ENCODE results near the gene SORCS3.

Gene SORCS3

DNA sequence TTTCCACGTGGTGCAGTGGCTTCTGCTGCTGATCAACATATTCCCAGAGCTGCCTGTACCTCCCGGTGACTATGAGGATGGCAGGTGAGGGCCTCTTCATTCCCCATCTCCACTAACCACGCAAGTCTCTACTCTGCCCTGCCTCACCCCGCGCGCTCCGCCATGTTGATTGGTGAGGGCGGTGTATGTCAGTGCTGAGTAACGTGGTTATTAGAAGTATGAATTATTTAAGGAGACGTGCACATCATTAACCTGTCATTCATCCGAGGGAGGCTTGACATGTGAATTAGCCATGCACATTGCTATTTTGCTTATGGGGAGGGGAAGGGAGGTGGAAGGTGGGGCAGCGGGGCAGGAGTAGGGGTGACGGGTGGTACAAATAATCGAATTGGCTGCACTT, 138.6 kb downstream of the SORCS3 start:
- no peak for FAIRE-seq

- no peak for FAIRE-seq
Observed at GRCh38 chr10:104780165-104780564, 139.1 kb downstream of the SORCS3 start.

- no peak for FAIRE-seq
Observed at GRCh38 chr10:104780946-104781595, 140.0 kb downstream of the SORCS3 start.

DNA sequence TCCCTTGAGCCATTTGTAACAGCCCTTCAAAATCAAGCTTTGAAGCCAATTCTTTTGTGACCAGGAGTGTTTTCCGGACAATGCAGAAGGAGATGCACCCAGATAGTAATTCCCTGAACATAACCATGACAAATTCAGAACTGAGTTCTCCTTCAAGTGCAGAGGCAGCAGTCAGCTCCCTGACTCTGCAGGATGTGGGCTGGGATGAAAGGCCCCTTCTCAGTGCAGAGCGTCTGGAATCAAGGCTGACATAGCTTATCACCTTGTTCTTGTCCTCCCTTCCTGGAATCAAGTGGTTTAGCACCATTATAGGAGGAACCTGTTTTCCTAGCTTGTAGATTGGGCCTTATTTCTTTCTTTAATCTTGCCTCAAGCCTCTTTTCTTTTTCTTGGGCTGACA, 143.4 kb downstream of the SORCS3 start:
- no peak for FAIRE-seq

DNA sequence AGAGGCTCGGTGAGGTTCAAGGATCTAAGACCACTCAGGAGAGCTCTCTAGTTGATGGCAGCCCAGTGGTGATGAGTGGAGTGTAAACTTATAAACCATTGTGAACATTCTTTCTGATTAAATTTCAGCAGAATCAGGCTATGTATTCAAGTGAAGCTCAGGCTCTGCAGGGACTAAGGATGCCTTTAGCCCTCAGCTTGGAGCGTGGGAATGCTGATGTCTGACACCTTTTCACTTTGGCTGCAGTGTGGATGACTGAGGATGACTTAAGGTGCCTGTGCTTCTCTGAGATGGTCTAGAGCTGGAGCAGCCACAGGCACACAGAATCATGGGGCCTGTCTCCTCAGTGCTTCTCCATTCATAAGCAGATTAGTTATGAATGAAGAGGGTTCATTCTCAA, 150.4 kb downstream of the SORCS3 start:
- FAIRE-seq: no peak

DNA sequence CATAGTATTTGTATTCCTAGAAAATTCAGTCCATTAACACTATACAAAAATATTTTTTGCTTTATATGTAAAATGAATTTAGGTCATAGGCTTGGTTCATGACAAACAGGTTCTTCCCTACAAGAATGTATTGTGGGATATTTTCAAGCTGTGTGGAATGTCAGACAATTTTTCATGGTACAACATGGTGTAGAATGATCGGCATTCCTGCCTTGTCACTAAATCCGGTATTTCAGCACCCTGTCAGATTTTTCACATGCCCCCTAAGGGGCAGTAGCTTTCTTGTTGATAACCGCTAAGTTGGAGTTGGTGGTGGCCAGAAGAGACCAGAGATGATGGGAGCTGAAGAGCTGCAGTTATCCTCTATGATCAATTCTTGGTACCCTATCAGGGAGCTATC, 154.3 kb downstream of the SORCS3 start:
- no peak for FAIRE-seq

- FAIRE-seq: no peak
Observed at GRCh38 chr10:104796823-104797222, 155.7 kb downstream of the SORCS3 start.

DNA sequence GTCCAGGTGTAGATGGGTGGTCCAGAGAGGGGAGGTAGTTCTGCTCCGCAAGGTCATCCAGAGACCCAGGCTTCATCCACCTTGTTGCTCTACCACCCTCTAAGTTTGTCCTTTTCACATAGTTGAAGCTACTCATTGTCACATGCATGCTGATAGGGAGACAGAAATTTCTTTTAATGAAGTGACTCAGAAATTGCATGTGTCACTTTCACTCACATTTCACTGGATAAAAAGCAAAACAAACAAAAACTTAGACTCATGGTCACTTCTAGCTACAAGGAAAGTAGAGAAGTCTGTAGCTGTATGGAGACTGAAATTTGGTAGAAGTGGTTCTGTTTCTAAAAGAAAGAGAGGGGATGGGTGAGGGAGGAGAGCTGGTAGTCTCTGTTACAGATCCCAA, 161.9 kb downstream of the SORCS3 start:
- no peak for FAIRE-seq

GRCh38 chr10:104804880-104805279, 163.8 kb downstream of the SORCS3 start:
- FAIRE-seq: no peak

- FAIRE-seq: no peak
Observed at GRCh38 chr10:104806801-104807200, 165.7 kb downstream of the SORCS3 start.

DNA sequence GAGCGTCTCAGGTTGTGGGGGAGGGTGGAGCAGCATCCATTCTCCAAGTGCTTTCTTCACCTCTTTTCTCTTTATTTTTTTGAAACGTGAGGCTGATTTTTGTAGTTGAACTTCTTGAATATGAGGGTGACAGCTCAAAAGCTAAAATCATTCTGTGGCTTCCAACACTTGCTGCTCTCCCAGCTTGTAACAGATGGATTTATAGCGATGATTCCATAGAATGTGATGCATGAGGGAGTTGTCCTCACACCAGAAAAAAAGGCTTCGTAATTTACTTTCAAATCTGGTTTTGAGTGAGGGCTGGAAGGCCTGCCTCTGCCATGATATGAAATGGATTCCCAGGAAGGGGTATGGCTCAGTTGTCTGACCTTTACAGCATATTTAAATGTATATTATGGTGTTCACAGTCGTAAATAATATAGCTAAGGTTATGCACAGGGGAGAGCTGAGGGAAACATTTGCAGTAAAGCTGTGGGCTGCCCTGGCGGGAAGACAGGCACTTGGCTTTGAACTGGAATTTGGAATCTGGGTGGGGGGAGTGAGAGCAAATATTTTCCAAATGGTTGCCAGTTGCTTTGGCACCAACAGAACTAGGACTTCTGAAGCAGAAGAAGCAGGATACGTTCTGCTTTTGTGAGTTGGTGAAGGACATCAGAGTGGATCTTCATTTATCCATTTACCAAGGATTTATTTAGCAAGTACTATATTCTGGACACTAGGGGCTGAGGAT, 166.7 kb downstream of the SORCS3 start:
- no peak for FAIRE-seq

- FAIRE-seq: no peak
Observed at GRCh38 chr10:104809288-104810090, 168.4 kb downstream of the SORCS3 start.

DNA sequence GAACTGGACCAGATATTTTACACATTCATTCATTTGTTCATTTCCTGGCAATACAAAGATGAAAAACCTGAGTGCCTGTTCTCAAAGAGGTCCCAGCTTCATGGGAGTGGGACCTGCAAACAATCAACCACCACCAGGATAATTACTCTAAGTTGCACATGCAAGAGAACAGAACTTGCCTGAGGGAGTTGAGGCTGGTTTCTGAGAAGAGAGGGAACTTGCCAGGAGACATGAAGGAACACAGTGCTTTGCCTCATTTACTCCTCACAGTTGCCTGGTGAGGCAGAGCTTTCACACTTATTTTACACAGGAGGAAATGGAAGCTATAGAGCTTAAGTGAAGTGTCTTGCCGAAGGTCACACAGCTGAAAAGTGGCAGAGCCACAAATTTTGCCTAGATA, 170.1 kb downstream of the SORCS3 start:
- FAIRE-seq: no peak

DNA sequence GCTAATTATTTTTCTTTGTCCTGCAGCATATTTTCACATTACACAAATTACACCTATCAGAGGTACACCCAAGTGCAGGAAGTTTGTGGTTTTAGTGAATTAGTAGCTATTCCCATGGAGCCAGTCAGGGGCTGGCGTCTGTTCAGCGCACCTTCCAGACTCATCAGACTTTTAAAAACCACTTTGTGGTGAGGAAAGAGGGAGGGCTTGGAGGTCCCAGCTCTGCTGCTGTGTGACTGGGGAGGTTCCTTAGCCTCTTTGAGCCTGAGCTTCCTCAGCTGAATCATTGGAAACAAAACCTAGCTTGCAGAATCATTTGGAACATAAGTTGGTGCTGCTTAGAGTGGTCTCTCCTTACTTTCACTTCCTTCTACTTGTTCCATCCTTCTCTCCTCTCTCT, 175.4 kb downstream of the SORCS3 start:
- FAIRE-seq: no peak

DNA sequence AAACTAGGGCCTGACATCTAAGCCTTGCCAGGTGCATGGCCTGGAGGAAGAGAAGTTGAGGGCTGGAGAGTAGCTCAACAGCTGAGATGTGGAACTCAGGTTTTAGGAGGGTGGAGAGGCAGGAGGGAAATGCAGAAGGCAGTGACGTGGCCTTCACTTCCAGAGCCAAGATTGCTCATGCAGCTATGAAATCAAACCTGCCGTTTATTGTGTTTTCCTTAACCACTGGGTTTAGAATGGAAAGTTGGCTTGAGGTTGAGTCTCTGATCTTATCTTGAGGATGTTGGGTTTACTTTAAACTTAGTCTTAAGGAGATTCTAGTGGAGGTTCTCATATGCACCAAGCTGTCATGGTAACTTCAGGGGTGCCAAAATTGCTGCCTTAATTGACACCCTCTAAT, 178.6 kb downstream of the SORCS3 start:
- no peak for FAIRE-seq

GRCh38 chr10:104822088-104822487, 181.0 kb downstream of the SORCS3 start:
- FAIRE-seq: no peak

DNA sequence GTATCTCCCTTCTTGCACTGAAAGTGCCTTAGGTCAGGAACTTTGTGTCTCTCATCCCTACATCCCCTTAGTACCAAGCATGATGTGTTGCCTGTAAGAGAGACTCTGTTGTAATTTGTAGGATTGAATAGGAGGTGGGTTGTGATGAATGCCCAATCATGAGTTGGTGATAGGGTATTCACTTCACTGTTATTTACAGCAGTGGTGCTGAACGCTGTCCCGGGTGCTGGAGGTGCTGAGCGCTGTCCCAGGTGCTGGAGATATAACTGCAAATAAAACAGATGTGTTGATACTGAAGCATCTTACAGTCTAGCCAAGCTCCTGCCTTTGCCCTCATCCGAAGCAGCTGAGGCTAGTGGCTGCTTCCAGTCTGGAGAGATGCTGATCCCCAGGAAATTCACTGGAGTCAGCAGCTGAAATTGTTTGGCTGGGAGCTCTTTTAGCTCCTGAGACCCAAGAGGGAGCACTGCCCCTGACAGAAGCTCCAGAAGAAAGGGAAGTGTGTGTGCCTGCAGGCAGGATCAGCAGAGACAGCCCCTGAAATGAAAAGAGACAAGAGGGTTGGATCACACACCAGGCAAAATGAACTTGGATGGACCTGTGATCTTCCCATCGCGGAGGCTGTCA, 183.4 kb downstream of the SORCS3 start:
- FAIRE-seq: no peak

DNA sequence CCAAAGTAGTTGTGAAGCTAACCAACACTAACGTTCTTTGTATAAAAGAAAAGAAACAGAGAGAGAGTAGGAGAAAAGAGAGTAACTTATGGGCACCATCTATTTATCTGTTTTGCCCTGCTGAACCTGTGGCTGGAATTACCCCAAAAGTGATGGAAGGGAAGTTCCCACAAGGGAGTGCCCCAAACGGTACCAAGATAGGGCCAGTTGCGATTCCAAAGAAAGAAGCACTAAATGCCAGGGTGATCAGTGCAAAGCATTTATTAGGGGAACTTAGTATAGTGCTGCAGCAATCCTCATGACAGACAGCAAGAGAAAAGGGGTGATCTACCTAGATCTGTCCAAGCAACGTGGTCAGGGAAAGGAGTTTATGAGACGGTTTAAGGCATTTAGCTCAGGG, 190.2 kb downstream of the SORCS3 start:
- no peak for FAIRE-seq

DNA sequence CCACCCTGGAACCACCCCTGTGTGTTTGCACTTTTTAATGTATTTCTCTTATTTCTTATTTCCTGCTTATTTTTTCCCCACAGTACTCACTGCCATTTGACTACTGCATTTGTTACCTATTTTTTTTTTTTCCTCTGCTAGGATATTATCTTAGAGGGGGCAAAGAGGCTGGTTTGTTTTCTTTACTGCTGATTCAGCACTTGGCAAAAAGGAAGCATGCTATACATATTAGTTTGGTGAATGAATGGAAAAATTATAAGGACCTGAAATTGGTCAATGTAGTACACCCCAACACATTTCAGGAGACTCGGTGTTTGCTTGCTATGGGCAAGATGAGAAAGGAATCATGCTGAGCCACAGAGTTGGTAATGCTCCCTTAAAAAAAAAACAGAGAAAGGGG, 193.5 kb downstream of the SORCS3 start:
- FAIRE-seq: no peak

DNA sequence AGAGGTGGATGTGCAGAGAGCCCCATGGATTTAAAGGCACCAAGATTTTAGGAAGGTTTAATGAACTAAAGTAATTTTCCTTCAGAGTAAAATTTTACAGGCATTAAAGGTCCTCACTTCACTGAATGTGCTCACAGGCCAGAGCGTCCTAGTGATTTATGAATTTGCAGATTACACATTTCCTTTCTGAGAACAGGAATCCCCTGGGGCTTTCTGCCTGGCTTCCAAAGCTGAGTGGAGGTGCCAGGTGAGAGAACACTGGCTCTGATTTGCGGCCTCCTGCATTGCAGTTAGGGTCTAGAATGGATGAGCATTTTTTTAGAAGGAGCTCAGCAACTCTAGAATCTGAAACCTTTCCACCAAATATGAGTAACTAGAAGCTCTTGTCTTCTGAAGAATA, 194.3 kb downstream of the SORCS3 start:
- no peak for FAIRE-seq

GRCh38 chr10:104842704-104843103, 201.6 kb downstream of the SORCS3 start:
- FAIRE-seq: no peak

GRCh38 chr10:104844073-104844472, 203.0 kb downstream of the SORCS3 start:
- no peak for FAIRE-seq

- no peak for FAIRE-seq
Observed at GRCh38 chr10:104850023-104850422, 208.9 kb downstream of the SORCS3 start.
